ENCODE results near the gene STARD10.

The STARD10 gene

DNA sequence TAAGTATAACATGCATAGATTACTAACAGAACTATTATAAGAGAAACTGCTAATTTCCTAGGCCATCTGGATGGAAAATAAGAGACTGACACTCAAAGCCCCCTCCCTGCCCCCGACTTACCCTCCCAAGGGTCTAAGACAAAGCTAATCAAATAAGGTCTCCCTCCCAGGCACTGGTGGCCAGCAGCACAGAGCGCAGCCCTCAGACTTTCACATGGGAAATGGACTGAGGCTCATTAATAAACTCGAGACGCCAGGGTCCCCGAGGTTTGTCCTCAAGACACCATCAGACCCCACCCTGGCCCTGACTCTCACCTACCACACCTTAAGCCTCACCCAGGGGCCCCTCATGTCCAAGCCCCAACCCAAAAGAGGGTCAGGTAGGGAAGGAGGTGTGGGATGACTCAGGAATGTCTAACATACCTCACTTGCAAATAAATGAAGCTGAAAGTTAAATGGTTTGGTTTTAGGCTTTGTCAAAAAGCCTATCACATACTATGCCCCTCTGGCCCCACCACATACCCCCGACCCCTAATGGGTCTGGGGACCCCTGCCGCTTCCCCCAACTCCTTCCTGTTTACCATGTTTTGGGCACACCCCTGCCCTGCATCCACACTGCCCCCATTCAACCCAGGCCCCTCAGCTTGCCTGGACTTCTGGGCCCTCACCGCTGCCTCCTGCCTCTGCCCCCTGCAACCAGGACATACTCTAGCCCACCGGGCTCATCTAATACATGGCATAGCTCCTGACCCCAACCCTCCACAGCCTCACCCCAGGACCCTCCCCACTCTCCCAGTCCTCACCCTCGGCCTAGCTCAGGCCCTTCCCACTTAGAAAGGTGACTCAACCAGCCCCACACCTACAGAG is 53.1 kb downstream of the STARD10 start:
- peaks cover 5% of the 10 kb centered on the region; the same call in 1 of the 2 replicates for H3K36me3 ChIP-seq (ENCODE audit: control insufficient read depth, insufficient read depth, low read length)
- H3K27ac ChIP-seq (ENCODE audit: low read depth, low read length): peak overlapping the region; percentile 86
- no peaks in the 10 kb centered on the region for H3K9me3 ChIP-seq (ENCODE audit: control insufficient read depth, insufficient read depth, low read depth, low read length)
- H3K9ac ChIP-seq (ENCODE audit: low read length): peak overlapping the region; percentile 64
- H3K4me3 ChIP-seq (ENCODE audit: low read depth, low read length): no peak overlapping the region
- peaks cover 62% of the 10 kb centered on the region for H3K4me1 ChIP-seq (ENCODE audit: control insufficient read depth, insufficient read depth, low read length)
- H3K27me3 ChIP-seq (ENCODE audit: control insufficient read depth, insufficient read depth, low read length): no peaks in the 10 kb centered on the region

GRCh38 chr11:72740060-72740424 is 53.8 kb downstream of the STARD10 start:
- H3K9ac ChIP-seq (ENCODE audit: low read length): no peak overlapping the region
- H3K4me1 ChIP-seq (ENCODE audit: control insufficient read depth, insufficient read depth, low read length): peaks cover 68% of the 10 kb centered on the region
- H3K27ac ChIP-seq (ENCODE audit: low read depth, low read length): no peak overlapping the region
- H3K27me3 ChIP-seq (ENCODE audit: control insufficient read depth, insufficient read depth, low read length): no peaks in the 10 kb centered on the region
- no peaks in the 10 kb centered on the region for H3K9me3 ChIP-seq (ENCODE audit: control insufficient read depth, insufficient read depth, low read depth, low read length)
- no peak overlapping the region for H3K4me3 ChIP-seq (ENCODE audit: low read depth, low read length)
- peaks cover 5% of the 10 kb centered on the region; the same call in 1 of the 2 replicates for H3K36me3 ChIP-seq (ENCODE audit: control insufficient read depth, insufficient read depth, low read length)

DNA sequence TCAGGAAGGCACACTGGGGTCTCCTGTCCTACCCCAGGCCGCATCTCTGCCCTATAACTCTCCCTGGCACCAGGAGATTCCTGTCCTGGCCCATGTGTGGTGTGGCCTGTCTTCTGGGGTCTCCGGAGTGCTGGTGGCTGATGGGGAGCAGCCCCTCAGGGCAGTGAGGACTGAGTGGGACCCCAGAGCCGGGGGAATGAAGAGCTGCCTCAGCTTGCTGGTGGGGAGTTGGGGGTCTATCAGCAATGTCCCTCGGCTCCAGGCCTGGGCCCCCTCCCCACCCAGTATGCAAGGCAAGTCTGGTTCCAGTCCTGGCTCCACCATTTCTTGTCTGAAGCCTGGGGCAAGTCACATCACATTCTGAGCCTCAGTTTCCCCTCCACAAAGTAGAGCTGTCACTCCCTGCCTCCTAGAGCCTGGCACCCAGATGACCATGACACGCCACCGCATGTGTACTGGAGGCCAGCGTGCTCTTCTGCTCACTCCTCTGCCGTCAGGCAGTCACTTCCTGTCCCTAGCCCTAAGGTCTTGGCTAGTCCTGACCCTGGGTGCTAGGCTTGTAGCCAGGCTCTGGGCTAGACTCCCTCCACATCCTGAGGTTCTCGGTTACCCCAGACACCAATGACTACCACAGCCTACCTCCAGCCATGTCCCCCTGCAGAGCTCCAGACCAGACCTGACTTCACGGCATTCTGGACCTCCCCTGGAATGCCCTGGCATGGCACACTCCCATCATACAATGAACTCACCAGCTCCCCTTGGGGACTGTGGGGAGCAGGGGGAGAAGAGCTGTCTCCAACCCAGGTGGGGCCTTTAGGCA is 54.4 kb downstream of the STARD10 start:
- Histone ChIP-seq H3K4me1 (ENCODE audit: control insufficient read depth, insufficient read depth, low read length) (peaks cover 68% of the 10 kb centered on the region), H3K4me3 (ENCODE audit: low read depth, low read length) (no peak overlapping the region), H3K27me3 (ENCODE audit: control insufficient read depth, insufficient read depth, low read length) (no peaks in the 10 kb centered on the region), H3K9ac (ENCODE audit: low read length) (no peak overlapping the region), H3K9me3 (ENCODE audit: control insufficient read depth, insufficient read depth, low read depth, low read length) (no peaks in the 10 kb centered on the region), H3K36me3 (ENCODE audit: control insufficient read depth, insufficient read depth, low read length) (peaks cover 5% of the 10 kb centered on the region; the same call in 1 of the 2 replicates), H3K27ac (ENCODE audit: low read depth, low read length) (no peak overlapping the region; the same call in 1 of the 2 replicates)

DNA sequence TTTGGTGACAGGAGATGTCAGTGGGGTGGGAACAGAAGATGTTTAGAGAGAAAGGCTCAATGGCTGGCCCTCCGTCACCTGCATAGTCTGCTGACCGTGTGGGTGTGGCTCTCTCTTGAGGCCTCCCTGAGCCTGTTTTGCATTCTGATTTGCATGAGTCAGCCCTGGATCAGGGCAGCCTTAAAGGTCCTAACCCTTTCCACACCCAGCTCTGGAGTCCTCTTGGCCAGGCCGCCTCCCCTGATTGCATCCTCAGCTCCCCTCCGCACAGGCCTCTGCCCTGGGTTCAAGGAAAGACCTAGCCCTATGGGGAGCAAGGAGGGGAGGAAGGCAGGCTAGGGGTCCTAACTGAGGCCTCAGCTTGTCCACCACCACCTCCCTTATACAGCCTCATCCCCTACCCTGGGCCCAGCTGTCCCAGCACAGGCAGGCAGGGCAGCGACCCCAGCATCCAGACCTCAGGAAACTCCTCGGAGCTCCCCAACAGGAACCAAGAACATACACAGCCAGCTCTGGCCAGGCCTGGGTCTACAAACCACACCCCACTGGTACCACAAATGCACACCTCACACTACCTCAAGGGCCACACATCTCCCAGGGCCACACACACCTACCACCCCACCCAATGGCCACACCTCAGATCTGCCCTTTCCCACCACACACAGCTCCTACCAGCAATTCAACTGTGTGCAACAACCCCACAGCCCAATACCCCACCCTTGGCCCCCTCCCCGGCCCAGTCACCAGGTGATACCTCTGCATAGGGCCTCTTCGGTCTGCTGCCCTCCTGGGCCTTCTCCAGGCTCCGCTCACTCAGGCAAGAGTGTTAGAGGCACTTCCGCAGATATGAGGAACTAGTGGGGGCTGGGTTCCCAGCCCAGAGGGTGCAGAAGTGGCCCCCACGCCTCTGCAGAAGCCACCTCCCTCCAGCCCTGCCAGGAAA is 55.4 kb downstream of the STARD10 start:
- peaks cover 5% of the 10 kb centered on the region; the same call in 1 of the 2 replicates for H3K36me3 ChIP-seq (ENCODE audit: control insufficient read depth, insufficient read depth, low read length)
- H3K27me3 ChIP-seq (ENCODE audit: control insufficient read depth, insufficient read depth, low read length): no peaks in the 10 kb centered on the region
- peaks cover 68% of the 10 kb centered on the region for H3K4me1 ChIP-seq (ENCODE audit: control insufficient read depth, insufficient read depth, low read length)
- no peak overlapping the region for H3K9ac ChIP-seq (ENCODE audit: low read length)
- H3K9me3 ChIP-seq (ENCODE audit: control insufficient read depth, insufficient read depth, low read depth, low read length): no peaks in the 10 kb centered on the region
- no peak overlapping the region for H3K4me3 ChIP-seq (ENCODE audit: low read depth, low read length)
- no peak overlapping the region; the same call in 1 of the 2 replicates for H3K27ac ChIP-seq (ENCODE audit: low read depth, low read length)

DNA sequence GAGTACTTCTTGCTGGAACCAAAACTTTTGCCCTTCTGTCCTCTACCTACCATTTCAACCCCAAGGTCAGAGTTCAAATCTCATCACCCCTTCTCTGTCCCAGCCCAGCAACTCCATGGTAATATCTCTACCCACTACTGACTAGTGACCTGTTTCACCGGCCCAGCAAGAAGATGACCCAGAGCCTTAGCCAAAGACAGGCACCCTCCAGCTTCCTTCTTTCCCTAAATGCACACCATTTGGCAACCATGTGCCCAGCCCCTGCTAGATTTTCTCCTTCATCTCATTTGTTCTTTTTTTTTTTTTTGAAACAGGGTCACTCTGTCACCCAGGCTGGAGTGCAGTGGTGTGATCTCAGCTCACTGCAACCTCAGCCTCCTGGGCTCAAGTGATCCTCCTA is 56.5 kb downstream of the STARD10 start:
- Histone ChIP-seq H3K9ac (ENCODE audit: low read length) (no peak overlapping the region), H3K27ac (ENCODE audit: low read depth, low read length) (no peak overlapping the region), H3K9me3 (ENCODE audit: control insufficient read depth, insufficient read depth, low read depth, low read length) (peaks cover under 1% of the 10 kb centered on the region; the same call in 1 of the 2 replicates), H3K27me3 (ENCODE audit: control insufficient read depth, insufficient read depth, low read length) (no peaks in the 10 kb centered on the region), H3K4me1 (ENCODE audit: control insufficient read depth, insufficient read depth, low read length) (peaks cover 67% of the 10 kb centered on the region), H3K4me3 (ENCODE audit: low read depth, low read length) (no peak overlapping the region), H3K36me3 (ENCODE audit: control insufficient read depth, insufficient read depth, low read length) (peaks cover 10% of the 10 kb centered on the region; the same call in 1 of the 2 replicates)

DNA sequence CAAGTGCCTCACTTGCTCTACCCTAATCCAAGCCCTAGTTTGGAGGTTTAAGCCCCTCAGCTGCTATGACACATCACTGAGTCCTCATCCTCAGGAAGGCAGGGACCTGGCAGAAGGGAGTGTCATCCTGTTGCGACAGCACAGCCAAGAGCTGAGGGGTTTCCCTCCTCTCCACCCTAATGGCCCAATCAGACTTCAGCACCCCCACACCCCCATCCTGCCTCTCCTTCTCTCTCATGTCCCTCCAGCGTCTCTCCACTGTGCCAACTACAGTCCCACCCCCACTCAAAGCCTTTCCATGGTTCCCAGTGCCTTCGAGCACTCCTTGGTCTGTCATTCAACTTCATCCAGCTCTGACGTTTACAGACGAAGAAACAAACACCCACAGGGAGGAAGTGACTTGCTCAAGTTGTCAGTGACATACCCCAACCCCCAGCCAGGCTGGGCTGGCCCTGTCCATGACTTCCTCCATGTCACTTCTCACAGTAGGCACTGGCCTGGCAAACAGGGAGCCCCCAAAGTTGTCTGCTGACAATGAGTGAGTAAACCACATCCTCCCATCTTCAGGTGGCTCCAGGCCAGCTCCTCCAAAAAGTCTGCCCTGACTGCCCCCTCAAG is 57.3 kb downstream of the STARD10 start:
- H3K4me1 ChIP-seq (ENCODE audit: control insufficient read depth, insufficient read depth, low read length): peaks cover 59% of the 10 kb centered on the region

DNA sequence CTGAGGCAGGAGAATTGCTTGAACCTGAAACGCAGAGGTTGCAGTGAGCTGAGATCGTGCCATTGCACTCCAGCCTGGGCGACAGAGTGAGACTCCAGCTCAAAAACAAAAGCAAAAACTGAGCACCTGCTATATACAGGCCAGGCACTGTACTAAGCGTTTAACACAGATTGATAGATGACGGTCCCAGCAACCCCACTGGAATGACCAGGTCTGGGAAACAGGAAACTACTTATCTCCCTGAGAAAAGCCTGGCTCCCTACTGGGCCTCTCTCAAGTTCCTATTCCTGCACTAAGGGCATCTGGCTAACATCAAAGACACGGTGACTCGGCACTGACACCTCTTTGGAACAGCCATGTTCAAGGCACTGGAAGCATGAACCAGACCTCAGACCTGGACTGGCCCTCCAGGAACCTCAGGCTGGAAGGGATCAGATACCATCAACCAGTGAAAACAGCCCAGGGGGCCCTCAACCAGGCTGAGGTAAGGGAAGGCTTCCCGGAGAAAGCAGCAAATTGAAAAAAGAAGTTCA is 58.3 kb downstream of the STARD10 start:
- Histone ChIP-seq H3K4me3 (ENCODE audit: low read depth, low read length) (no peak overlapping the region; the same call in 1 of the 2 replicates), H3K9me3 (ENCODE audit: control insufficient read depth, insufficient read depth, low read depth, low read length) (peaks cover 13% of the 10 kb centered on the region; the same call in 1 of the 2 replicates), H3K4me1 (ENCODE audit: control insufficient read depth, insufficient read depth, low read length) (peaks cover 52% of the 10 kb centered on the region), H3K9ac (ENCODE audit: low read length) (peak overlapping the region; percentile 18), H3K27ac (ENCODE audit: low read depth, low read length) (peak overlapping the region; percentile 64; the same call in 1 of the 2 replicates), H3K27me3 (ENCODE audit: control insufficient read depth, insufficient read depth, low read length) (no peaks in the 10 kb centered on the region), H3K36me3 (ENCODE audit: control insufficient read depth, insufficient read depth, low read length) (peaks cover 21% of the 10 kb centered on the region)

More for the DNA sequence above, 57.3 kb downstream of the STARD10 start:
- Histone ChIP-seq H3K4me3 (ENCODE audit: low read depth, low read length) (peak overlapping the region; percentile 3; the same call in 1 of the 2 replicates), H3K27ac (ENCODE audit: low read depth, low read length) (peak overlapping the region; percentile 64; the same call in 1 of the 2 replicates), H3K27me3 (ENCODE audit: control insufficient read depth, insufficient read depth, low read length) (no peaks in the 10 kb centered on the region), H3K9ac (ENCODE audit: low read length) (peak overlapping the region; percentile 32), H3K9me3 (ENCODE audit: control insufficient read depth, insufficient read depth, low read depth, low read length) (peaks cover 4% of the 10 kb centered on the region; the same call in 1 of the 2 replicates), H3K36me3 (ENCODE audit: control insufficient read depth, insufficient read depth, low read length) (peaks cover 15% of the 10 kb centered on the region)

DNA sequence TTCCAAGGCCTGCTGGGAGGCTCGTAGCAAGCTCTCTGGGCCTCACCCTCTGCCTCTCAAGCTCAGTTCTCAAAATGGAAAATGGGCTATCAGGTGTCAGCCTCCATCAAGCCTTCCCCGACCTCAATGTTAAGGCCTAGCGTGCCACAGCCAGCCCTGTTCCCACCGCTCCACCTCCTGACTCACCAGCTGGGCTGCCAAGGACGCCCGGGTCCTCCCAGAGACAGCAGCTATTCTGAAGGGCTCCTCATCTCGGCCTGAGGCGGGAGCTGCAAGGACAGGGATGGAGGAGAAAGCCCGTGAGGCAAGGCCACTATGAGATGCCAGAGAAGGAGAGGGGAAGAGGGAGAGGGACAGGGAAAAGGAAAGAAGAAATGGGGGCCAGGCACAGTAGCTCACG is 61.5 kb downstream of the STARD10 start:
- H3K4me1 ChIP-seq (ENCODE audit: control insufficient read depth, insufficient read depth, low read length): peaks cover 37% of the 10 kb centered on the region
- no peak overlapping the region for H3K4me3 ChIP-seq (ENCODE audit: low read depth, low read length)
- H3K27ac ChIP-seq (ENCODE audit: low read depth, low read length): no peak overlapping the region
- H3K27me3 ChIP-seq (ENCODE audit: control insufficient read depth, insufficient read depth, low read length): no peaks in the 10 kb centered on the region
- no peak overlapping the region for H3K9ac ChIP-seq (ENCODE audit: low read length)
- H3K9me3 ChIP-seq (ENCODE audit: control insufficient read depth, insufficient read depth, low read depth, low read length): peaks cover 13% of the 10 kb centered on the region; the same call in 1 of the 2 replicates
- H3K36me3 ChIP-seq (ENCODE audit: control insufficient read depth, insufficient read depth, low read length): peaks cover 17% of the 10 kb centered on the region

DNA sequence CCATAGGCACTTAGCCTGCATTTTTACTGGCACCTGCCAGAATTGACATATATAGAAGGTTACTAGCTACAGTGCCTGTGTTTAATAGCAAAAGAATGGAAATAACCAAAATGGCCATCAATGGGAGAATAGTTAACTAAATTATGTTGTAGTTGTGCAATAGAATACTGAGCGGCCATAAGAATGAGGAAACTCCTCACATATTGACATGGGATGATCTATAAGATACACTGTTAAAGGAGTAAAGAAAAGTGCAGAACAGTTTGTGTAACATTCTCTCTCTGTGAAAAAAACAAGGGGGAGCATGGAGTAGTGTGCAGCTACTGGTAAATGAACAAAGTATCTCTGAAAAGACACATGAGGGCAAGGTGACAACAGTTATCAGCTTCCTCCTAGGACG is 63.1 kb downstream of the STARD10 start:
- H3K4me1 ChIP-seq (ENCODE audit: control insufficient read depth, insufficient read depth, low read length): peaks cover 22% of the 10 kb centered on the region
- H3K9ac ChIP-seq (ENCODE audit: low read length): no peak overlapping the region
- no peak overlapping the region for H3K4me3 ChIP-seq (ENCODE audit: low read depth, low read length)
- peaks cover 13% of the 10 kb centered on the region; the same call in 1 of the 2 replicates for H3K9me3 ChIP-seq (ENCODE audit: control insufficient read depth, insufficient read depth, low read depth, low read length)
- peaks cover 23% of the 10 kb centered on the region for H3K36me3 ChIP-seq (ENCODE audit: control insufficient read depth, insufficient read depth, low read length)
- no peak overlapping the region for H3K27ac ChIP-seq (ENCODE audit: low read depth, low read length)
- H3K27me3 ChIP-seq (ENCODE audit: control insufficient read depth, insufficient read depth, low read length): no peaks in the 10 kb centered on the region

All from HUES6 (cell line).